Skeletal muscle cell (primary cell): ENCODE measurements around the gene MDN1.
"Not testable (repeated sequence)": the region's sequence is repeated elsewhere in the genome, so short reads cannot be mapped to it uniquely, and the experiment has no call there.

Experiments used
- DNase-seq: peaks from one replicate; pipeline ENCODE4 v3.0.0-alpha.2; 2010; ENCODE audit warnings: low read depth
- H3K4me3 ChIP-seq: 2 replicates; pipeline ENCODE4 v1.5.1; 2011; ENCODE audit warnings: low read depth, mild to moderate bottlenecking, control low read depth, low read length, moderate library complexity

MDN1 gene

DNA sequence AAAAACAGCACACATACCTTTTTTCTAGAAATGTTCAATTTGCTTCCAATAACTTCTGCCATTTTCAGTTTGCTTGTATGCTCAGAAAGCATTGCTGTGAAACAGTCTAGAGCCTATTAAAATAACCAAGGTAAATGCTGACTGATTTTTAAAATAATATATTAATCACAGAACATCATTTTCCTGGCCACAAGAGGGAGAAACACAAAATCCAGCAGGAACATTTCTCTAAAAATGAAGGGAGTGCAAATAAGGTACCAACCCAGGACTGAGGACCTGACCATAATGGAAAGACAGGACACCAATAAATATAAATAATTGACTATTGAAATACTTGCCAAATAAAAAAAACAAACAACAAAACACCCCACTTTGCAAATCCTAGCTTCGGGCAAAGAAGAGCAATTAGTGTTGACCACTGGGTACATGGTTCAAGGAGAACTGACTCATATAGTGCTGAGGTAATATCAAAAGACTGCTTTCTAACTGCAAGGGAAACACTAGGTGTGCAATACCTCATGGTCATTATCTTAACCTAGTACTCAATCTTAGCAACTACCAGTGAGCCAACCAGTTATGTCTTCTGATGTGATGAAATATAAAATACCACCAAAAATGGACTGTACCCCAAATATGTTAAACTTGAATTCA is 42.9 kb downstream of the MDN1 start:
- H3K4me3 ChIP-seq = no peak overlapping the region
- DNase-seq = no peak

DNA sequence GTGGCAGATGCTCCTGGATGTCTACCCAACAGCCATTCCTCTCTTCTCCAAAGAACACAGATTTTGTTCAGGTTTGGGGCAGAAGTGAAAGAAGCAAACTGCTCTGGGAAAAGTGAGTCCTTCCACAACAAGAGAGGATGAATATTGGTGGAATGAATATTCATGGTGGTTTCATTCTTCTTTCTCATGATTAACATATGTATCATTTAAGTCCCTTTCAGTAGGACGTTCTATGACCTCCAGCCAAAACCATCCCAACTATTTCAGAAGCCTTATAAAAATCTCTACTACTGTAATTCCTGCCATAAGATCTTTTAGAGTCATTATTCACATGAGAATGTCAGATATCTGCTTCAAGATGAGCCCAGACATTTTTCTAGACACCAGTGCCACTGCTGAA is 44.4 kb downstream of the MDN1 start:
- no peak for DNase-seq
- no peak overlapping the region for H3K4me3 ChIP-seq

DNA sequence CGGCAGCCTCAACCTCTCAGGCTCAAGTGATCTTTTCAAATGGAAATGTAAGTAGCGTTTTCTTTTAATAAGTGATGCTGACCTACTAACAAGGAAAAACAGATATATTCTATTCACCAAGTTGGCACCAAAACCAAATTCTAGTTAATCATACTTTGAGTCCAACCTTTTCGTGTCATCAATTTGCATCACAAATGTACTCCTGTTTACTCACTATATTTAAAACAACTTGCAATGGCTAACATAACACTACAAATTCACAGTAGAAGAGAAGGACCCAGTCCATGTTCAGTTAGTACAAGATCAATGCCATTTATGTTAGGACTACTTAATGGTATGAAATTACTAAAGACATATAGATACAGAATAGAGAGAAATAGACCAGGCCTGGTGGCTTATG is 50.0 kb downstream of the MDN1 start:
- no peak overlapping the region for H3K4me3 ChIP-seq
- DNase-seq = no peak

DNA sequence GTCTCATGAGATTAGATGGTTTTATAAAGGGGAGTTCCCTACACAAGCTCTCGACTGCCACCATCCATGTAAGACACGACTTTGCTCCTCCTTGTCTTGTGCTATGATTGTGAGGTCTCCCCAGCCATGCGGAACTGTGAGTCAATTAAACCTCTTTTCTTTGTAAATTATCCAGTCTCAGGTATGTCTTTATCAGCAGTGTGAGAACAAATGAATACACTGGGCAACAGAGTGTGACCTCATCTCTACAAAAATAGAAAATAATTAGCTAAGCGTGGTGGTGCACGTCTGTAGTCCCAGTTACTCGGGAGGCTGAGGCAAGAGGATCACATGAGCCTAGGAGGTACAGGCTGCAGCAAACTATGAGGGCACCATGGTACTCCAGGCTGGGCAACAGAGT is 51.3 kb downstream of the MDN1 start:
- no peak for DNase-seq
- H3K4me3 ChIP-seq = no peak overlapping the region

DNA sequence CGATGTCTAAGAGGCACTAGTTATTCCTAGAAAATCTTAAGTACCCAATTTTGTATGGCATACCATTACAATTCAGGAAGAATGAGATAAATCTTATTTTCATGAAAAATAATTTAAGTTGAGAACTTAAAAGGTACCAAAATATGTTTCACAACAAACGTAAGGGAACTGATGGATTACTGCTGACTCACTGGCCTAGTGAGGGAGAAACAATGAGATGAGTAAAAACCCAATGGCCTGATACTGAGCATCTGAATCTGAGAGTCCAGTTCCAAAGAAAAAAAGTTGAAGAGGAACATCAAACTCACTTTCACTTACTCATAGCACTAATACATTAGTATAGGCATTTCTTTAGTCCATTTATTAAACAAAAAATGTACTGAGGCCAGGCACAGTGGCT is 56.0 kb downstream of the MDN1 start:
- DNase-seq = peak; percentile 15
- no peak overlapping the region for H3K4me3 ChIP-seq

DNA sequence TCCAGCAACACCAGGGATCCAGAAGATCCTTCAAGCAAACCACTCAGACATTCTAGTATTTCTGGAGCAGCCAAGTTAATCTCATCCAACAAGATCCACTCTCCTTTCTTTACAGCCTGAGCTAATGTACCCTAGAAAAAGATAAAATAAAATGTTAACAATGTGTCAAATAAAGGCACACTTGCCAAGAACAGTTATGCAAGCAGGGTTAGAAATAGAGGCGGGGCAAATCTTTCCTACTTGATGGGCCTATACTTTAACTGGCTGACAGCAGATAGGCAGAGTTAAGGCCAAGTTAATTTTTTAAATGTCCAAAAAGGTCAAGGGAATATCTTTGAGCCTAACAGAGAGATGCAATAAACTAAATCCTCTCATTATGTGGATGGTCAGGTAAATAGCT is 60.8 kb downstream of the MDN1 start:
- H3K4me3 ChIP-seq = no peak overlapping the region
- no peak for DNase-seq

DNA sequence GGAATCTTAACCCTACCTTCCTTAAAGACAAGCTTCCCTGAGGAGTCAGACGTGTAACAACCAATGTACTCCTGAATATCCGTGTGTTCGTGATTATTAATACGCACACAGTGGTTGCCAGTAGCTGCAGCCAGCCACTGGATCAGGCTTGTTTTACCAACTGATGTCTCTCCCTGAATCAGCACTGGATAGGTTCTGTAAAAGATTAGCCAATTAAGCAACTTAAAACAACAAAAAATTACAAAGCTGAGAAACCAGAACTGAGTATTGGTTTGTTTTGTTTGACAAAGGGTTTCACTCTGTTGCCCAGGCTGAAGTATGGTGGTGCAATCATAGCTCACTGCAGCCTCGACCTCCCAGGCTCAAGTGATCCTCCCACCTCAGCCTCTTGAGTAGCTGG is 69.3 kb downstream of the MDN1 start:
- no peak for DNase-seq
- H3K4me3 ChIP-seq = no peak overlapping the region

DNA sequence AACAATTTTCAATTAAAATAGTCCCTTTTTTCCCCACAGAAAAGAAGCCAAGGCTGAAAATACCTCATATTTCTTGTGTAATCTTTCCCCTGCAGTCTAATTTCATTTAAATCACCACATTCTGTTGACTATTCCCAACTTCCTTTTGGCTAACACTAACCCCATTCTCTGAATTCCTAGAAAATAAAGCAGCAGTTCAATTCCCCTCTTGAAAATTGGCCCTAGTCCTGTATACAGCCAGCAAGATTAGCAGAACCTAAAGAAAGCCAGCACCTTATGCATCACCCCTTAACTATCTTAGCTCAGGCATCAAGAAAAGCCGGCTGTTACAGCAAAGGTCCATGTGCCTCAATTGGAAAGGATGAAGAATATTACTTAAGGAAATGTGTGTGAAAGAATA is 69.7 kb downstream of the MDN1 start:
- DNase-seq = no peak
- no peak overlapping the region for H3K4me3 ChIP-seq

DNA sequence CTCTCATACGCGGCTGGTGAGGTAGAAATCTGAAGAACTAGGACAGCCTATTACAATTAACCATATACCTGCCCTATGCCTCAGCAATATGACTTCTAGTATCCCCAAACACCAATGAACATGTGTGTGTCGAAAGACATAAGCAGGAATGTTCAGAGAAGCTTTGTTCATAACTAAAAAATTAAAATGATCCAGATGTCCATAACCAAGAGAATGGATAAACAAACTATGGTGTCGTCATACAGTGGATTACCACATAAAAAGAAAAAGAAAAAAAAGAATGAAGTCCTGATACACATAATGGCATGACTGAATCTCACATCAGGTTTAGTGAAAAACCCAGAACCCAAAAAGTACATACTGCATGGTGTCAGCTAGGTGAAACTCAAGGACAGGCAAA is 73.9 kb downstream of the MDN1 start:
- DNase-seq = no peak
- no peak overlapping the region for H3K4me3 ChIP-seq

DNA sequence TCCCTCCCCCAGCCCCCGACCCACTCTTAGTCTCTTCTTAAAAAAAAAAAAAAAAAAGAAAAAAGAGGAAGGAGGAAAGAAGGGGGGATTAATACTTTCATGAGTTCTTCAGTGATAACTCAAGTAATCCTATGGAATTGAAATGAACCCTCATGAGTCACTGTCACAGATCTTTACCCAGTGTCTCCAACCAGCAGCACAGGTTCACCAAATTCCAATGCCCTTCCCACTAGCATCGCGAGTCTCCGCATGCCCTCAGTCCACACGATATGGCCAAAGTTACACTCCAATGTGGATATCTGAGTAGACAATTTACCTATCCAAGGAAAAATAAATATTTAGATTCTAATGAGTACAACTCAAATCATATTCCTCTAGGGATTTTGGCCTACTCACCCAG is 74.5 kb downstream of the MDN1 start:
- DNase-seq = no peak

DNA sequence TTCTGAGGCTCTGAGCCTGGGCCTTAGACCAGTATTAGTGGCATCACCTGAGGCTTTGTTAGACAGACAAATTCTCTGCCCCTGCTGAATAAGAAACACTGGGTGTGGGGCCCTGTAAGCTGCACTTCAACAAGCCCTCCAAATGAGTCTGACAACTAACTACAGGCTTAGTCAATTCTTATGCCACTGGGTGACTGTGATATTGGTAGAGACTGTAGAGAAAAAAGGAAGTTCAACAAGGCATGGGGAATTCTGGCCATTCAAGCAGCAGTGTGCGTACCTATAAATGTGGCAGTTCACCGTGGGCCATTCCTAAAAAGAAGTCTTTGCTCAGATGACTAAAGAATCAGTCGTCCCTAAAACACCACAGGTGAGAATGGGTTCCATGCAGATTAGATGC is 82.7 kb downstream of the MDN1 start:
- no peak for DNase-seq
- H3K4me3 ChIP-seq = no peak overlapping the region

More for the DNA sequence above, 74.5 kb downstream of the MDN1 start:
- no peak overlapping the region for H3K4me3 ChIP-seq

DNA sequence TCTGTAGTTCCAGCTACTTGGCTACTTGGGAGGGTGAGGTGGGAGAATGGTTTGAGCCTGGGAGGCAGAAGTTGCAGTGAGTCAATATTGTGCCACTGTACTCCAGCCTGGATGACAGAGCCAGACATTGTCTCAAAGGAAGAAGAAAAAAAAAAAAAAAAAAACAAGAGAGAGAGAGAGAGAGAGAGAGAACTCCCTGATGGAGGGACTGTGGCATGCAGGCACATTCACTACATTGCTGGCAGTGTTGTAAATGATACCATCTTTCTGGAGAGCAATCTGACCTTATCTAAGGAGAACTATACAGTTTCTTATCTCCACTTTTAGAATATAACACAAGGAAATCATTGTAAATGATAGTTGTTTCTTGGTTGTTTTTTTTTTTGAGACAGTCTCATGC is 85.1 kb downstream of the MDN1 start:
- no peak overlapping the region for H3K4me3 ChIP-seq
- DNase-seq = no peak

DNA sequence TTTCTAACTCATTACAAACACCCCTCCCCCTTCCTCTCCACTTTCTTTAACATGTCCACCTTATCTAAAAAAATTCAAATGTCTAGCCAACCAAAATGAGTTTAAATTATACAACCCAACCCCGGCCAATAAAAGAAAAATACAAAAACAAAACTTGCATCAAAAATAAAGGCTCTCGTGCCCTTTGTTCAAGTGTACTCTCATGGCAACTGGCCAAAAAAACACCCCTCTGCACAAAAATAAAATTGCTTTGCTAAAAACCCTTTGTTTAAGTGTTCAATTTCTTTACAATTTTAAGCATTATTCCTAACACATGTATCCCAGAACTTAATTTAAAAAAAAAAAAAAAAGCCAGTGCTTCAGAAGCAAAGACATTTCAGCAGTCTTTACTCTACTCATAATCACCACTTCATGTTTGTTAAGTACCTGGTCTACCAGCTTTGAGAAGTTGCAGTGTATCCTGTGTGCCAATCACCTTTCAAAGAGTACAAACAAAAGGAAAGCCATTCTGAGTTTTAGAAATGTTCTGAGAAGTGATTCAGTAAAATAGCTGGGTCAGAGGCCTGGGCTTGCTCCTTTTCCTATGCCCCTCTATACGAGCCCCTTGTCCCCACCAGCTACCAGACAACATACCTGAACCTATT is 87.5 kb downstream of the MDN1 start:
- no peak overlapping the region for H3K4me3 ChIP-seq
- DNase-seq = no peak

DNA sequence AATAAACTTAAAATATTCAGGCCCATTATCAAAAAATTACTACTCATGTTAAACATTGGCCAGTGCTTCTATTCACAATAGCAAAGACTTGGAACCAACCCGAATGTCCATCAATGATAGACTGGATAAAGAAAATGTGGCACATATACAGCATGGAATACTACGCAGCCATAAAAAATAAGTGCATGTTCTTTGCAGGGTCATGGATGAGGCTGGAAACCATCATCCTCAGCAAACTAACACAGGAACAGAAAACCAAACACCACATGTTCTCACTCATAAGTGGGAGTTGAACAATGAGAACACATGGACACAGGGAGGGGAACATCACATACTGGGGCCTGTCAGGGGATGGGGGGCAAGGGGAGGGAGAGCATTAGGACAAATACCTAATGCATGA is 88.3 kb downstream of the MDN1 start:
- not testable (repeated sequence) for DNase-seq, H3K4me3 ChIP-seq

DNA sequence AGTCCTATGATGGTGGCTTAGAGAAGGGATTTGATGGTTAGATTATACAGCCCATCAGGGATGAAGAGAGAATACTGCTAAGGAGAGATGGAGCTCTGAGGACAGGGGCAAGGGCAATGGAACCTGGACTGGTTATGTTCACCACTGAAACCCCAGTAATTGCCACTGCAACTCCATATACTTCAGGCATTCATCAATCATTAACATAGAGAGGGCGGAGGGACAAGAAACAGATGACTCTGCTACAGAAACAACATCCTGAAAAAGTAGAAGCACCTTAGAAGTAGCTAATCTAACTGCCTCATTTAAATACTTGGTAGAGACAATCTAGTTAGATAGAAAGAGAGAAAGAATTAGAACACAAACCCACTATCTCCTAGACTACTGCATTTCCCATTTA is 89.8 kb downstream of the MDN1 start:
- no peak for DNase-seq
- no peak overlapping the region for H3K4me3 ChIP-seq

DNA sequence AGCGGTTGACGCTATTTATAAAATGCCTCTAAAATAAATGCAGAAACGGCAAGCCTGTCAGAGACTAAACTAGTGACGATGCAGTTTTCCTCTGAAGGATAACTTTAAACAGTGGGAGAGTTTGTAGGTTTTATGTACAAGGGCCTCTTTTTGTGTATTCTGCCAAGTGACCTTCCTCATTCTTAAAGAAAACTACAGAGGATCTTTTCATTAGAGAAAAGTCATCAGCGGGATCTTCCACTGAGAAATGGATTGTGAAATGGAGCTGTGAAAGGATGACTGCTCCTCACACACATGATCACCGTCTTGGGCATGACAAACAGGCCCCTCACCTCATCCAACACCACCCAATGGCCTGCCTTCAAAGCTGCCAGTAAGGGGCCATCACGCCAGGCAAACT is 92.1 kb downstream of the MDN1 start:
- no peak for DNase-seq
- H3K4me3 ChIP-seq = no peak overlapping the region

DNA sequence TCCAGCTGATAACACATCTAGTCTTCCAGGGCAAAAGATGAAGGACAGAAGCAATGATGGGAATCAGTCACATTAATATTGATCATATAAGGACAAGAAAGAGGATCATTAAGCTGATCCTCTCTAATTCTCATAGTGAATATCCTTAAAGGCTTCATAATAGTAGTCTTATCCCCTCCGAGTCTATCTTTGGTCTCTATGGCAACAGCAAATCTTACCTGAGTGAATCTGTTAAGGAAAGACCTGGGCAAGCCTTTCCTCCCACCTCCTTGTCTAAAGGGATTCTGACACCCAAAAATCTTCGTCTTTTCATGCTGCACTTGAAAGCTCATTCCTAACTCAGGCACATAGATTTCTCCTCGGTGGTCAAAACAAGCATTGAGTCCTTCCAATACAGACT is 94.6 kb downstream of the MDN1 start:
- H3K4me3 ChIP-seq = no peak overlapping the region
- no peak for DNase-seq

DNA sequence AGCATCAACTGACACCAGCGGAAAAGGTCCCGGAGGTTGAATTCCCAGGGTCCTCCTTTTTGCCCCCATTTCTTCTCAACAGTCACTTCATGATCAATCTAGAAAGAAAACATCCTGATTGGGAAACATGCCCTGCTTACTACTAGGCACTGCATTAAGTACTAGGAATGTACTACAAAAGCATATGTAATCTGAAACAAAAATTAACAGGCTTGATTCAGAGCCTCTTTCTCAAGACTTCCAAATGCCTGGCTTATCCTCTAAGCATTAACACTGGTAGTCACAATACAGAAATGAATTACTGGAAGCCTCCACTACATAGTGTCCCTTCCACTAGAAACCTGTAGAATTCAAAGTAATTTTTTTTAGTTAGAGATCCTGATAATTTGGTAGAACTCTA is 96.5 kb downstream of the MDN1 start:
- no peak overlapping the region for H3K4me3 ChIP-seq
- no peak for DNase-seq

DNA sequence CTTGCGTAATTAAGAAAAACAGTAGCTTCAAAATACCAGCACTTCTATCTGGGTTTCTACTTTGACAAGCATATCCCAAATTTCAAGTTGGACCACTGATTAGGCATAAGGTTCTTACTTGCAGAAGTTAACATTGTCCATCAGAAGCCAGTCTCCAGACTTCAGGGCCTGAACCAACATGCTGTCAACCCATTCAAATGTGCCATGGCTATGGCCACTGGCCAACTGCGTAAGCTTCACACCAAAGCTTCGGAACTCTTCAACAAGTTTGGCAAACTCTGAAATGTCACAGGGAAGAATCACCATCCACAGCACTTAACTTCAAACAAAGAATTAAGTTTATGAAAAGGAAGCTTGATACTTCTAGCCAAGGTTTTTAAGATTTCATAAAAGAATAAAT is 103.1 kb downstream of the MDN1 start:
- DNase-seq = no peak
- no peak overlapping the region for H3K4me3 ChIP-seq

DNA sequence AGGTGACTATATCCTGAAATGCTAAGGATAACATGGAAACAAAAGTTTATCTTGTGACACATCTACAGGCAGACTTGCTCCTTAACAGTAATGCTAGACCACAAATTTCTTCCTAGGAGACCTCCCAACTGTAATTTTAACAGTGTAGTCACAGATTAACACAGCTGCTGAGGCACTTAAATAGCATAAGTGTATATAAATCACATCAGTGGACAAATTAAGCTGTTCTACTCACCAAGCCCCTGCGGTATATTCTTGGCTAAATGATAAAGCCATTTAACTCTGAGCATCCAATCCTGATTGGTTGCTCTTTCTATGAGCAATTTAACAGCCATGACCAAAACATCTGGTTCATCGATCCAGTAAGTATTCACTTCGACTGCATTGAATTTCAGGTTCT is 107.8 kb downstream of the MDN1 start:
- DNase-seq = peak; percentile 4
- H3K4me3 ChIP-seq = no peak overlapping the region

DNA sequence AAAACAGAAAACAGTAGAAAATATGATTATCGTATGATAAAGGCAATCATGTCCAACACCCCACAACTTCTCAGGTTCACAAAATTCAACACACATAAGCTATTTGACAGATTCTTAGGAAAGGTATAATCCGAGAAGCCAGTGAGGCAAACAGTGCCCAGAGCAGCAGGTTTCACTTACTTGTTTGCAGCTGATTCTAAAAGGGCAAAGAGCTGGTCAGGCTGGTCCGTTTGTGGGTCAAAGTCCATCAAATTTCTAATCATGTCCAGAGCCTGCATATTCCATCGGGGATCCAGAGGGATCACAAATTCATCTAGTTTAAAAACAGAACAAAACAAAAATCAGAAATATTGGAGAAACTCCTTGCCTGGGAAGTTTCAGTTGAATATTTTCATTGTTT is 111.3 kb downstream of the MDN1 start:
- DNase-seq = no peak
- no peak overlapping the region for H3K4me3 ChIP-seq

DNA sequence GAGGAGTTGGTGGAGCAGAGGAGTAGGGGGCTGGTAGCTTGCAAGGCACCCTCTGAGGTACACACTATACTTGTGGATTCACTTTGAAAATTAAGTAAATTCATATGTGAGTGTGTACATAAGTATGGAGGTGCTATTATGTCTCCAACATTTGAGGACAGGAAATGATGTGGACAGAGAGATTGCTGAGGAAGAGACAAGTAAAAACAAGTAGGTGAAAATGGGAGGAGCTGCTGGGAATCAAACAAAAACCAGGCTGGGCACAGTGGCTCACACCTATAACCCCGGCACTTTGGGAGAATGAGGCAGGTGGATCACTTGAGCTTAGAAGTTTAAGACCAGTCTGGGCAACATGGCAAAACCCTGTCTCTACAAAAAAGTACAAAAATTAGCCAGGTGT is 111.8 kb downstream of the MDN1 start:
- H3K4me3 ChIP-seq = no peak overlapping the region
- no peak for DNase-seq
